Neural cell (in vitro differentiated cells): ENCODE data around the gene LZTR1. TPM values are rescaled to one million over a fixed set of nuclear protein-coding genes. Genes with fewer than 3 reads are reported as not detected.

Source experiments
- H2AFZ ChIP-seq: fragments of 200-600, 300-800 bp; sonication (generic), shearing (Covaris generic); 2 replicates; pipeline ENCODE4 v1.6.0; 2014; ENCODE audit warnings: low read depth, mild to moderate bottlenecking, antibody characterized with exemption, low read length, moderate library complexity
- H3F3A ChIP-seq: fragments of 200-600 bp; shearing (Covaris generic); 2 replicates; pipeline ENCODE4 v1.6.1; 2016; ENCODE audit warnings: mild to moderate bottlenecking, moderate library complexity, mixed read lengths, antibody characterized with exemption, low read length; ENCODE audit not compliant: insufficient read depth, poor library complexity, severe bottlenecking
- H3K27ac ChIP-seq: fragments of 200-600, 300-800 bp; sonication (generic), shearing (Covaris generic); 2 replicates; pipeline ENCODE4 v1.5.1; 2014; ENCODE audit warnings: mild to moderate bottlenecking, low read length, moderate library complexity
- H3K27me3 ChIP-seq: fragments of 300-800, 200-600 bp; sonication (generic), shearing (Covaris generic); 2 replicates; pipeline ENCODE4 v1.6.0; 2014; ENCODE audit warnings: mild to moderate bottlenecking, low read depth, low read length, moderate library complexity; ENCODE audit not compliant: insufficient read depth
- H3K36me3 ChIP-seq: fragments of 300-800, 200-600 bp; sonication (generic), shearing (Covaris generic); 2 replicates; pipeline ENCODE4 v1.5.1; 2014; ENCODE audit warnings: mild to moderate bottlenecking, antibody characterized with exemption, low read length, moderate library complexity; ENCODE audit not compliant: insufficient read depth
- H3K4me2 ChIP-seq: fragments of 300-800, 200-600 bp; sonication (generic), shearing (Covaris generic); 2 replicates; pipeline ENCODE4 v1.6.0; 2014; ENCODE audit warnings: mild to moderate bottlenecking, low read length
- H3K4me3 ChIP-seq: fragments of 300-800, 200-600 bp; sonication (generic), shearing (Covaris generic); 2 replicates; pipeline ENCODE4 v1.5.1; 2014; ENCODE audit warnings: mild to moderate bottlenecking, low read length, moderate library complexity
- H3K79me2 ChIP-seq: fragments of 200-600 bp; shearing (Covaris generic); replicated peaks from 2 replicates; pipeline ENCODE4 v1.6.0; 2014; ENCODE audit warnings: mild to moderate bottlenecking, low read length, moderate library complexity; ENCODE audit not compliant: insufficient read depth
- H3K9ac ChIP-seq: fragments of 300-800, 200-600 bp; sonication (generic), shearing (Covaris generic); 2 replicates; pipeline ENCODE4 v1.6.1; 2016; ENCODE audit warnings: mild to moderate bottlenecking, low read length, mixed read lengths
- H3K9me2 ChIP-seq: fragments of 200-600 bp; shearing (Covaris generic); 2 replicates; pipeline ENCODE4 v1.6.1; 2016; ENCODE audit warnings: mild to moderate bottlenecking, low read length, mixed read lengths; ENCODE audit not compliant: insufficient read depth
- H3K9me3 ChIP-seq: fragments of 200-600, 300-800 bp; sonication (generic), shearing (Covaris generic); 2 replicates; pipeline ENCODE4 v1.6.1; 2016; ENCODE audit warnings: mild to moderate bottlenecking, mixed run types, low read length, moderate library complexity, mixed read lengths
- H4K20me1 ChIP-seq: fragments of 200-600 bp; shearing (Covaris generic); 2 replicates; pipeline ENCODE4 v1.6.1; 2016; ENCODE audit warnings: mild to moderate bottlenecking, mixed run types; ENCODE audit not compliant: insufficient read depth
- CTCF ChIP-seq: fragments of 450-650 bp; IDR thresholded peaks from 2 replicates; pipeline ENCODE4 v1.5.1; 2014; ENCODE audit warnings: antibody characterized with exemption, mild to moderate bottlenecking, moderate library complexity; ENCODE audit not compliant: poor library complexity, severe bottlenecking
- EP300 ChIP-seq: fragments of 450-650 bp; conservative IDR thresholded peaks from 2 replicates; pipeline ENCODE4 v1.6.1; 2014; ENCODE audit warnings: antibody characterized with exemption, mild to moderate bottlenecking, moderate library complexity; ENCODE audit not compliant: poor library complexity, severe bottlenecking
- EZH2 ChIP-seq: fragments of 200-600, 300-800 bp; shearing (Covaris generic), sonication (generic); IDR thresholded peaks from 2 replicates; pipeline ENCODE4 v1.6.1; 2014; ENCODE audit warnings: antibody characterized with exemption, low read length, borderline replicate concordance, mild to moderate bottlenecking; ENCODE audit not compliant: insufficient read depth, poor library complexity, severe bottlenecking
- MXI1 ChIP-seq: fragments of 450-650 bp; conservative IDR thresholded peaks from 2 replicates; pipeline ENCODE4 v1.6.1; 2014; ENCODE audit warnings: antibody characterized with exemption, mild to moderate bottlenecking; ENCODE audit not compliant: poor library complexity, severe bottlenecking
- POLR2AphosphoS5 ChIP-seq: IDR thresholded peaks from 2 replicates; pipeline ENCODE4 v1.6.1; 2012
- RAD21 ChIP-seq: fragments of 450-650 bp; conservative IDR thresholded peaks from 2 replicates; pipeline ENCODE4 v1.6.1; 2014; ENCODE audit warnings: antibody characterized with exemption, mild to moderate bottlenecking, moderate library complexity
- REST ChIP-seq: IDR thresholded peaks from 2 replicates; pipeline ENCODE4 v1.6.1; 2012; ENCODE audit warnings: borderline replicate concordance
- SMC3 ChIP-seq: fragments of 450-650 bp; conservative IDR thresholded peaks from 2 replicates; pipeline ENCODE4 v1.6.1; 2014; ENCODE audit warnings: antibody characterized with exemption, mild to moderate bottlenecking, moderate library complexity; ENCODE audit not compliant: poor library complexity
- TAF1 ChIP-seq: IDR thresholded peaks from 2 replicates; pipeline ENCODE4 v1.6.1; 2012; ENCODE audit warnings: low read depth
- polyA plus RNA-seq: library from polyadenylated mRNA; depleted of rRNA; stranded (reverse); fragments of >200 nt; gene quantifications from 2 replicates; pipeline ENCODE4 v1.2.3, GENCODE V29; 2014

LZTR1 gene
- polyA plus RNA-seq, 1 donor from 2014 or later, result 114 TPM

DNA sequence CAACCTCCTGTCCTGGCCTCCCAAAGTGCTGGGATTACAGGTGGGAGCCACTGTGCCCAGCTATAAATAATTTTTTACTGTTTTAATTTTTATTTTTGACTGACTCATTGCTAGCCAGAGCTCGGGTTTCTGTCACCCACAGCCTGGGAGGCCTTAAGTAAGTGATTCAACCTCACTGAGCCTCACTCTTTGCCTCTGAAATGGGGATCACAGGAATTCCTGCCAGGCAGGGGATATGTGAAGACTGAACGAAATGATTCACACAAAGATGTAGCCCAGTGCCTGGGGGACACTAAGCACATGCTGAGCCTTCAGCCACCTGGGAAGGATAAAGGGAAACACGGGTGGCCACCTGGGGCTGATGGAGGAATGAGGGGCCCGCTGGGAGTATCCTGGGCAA, 59.8 kb downstream of the LZTR1 start:
- no peaks in the 10 kb centered on the region for H3K9me2 ChIP-seq
- TF ChIP-seq MXI1 (no peak), POLR2AphosphoS5 (no peak), SMC3 (no peak), RAD21 (no peak), EZH2 (no peak), REST (no peak), CTCF (no peak), EP300 (no peak), TAF1 (no peak)

DNA sequence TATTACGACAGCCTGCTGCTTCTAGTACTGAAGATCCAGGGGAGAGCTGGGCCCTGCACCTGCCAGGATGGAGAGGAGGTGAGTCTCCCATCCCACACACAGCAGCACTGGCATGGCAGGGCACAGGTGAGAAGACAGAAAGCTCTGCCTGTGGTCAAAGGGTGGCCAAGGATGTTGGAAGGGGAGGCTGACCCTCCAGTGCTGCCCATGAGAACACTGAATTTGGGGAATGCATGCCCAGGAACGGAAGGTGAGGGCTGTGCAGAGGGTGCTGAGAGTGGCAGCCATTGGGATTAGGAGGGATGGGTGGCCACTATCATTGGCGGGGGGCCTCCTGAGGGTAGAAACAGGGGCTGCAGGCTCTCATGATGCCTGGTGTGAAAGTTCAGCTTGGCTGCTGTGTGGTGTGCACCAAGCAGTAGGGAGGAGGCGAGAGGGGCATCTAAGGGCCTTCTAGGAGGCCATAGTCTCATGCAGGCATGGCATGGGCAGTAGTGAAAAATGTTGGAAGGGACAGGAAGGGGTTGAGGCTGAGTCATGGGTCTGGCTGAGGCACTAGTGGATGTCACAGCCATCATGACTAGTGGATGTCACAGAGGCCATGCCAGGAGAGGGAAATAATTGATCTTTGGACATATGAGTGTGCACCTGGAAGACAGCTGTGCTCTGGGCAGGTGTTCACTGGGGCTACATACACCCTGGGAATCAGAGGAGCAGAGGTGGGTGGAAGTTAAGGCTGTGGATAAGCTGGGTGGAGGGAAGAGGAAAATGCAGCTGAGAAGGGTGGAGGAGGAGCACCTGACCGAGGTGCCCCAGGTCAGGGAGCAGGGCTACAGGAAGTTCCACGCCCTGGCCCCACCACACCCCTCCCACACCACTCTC, 61.1 kb downstream of the LZTR1 start:
- Histone ChIP-seq H3K36me3 (no peaks in the 10 kb centered on the region), H3K9me3 (no peaks in the 10 kb centered on the region), H3K9ac (no peak overlapping the region), H3K79me2 (no peaks in the 10 kb centered on the region), H3F3A (no peaks in the 10 kb centered on the region), H3K4me3 (no peak overlapping the region), H4K20me1 (no peaks in the 10 kb centered on the region), H3K27ac (peak overlapping the region; percentile 16), H3K27me3 (no peaks in the 10 kb centered on the region), H2AFZ (no peak overlapping the region), H3K4me2 (no peak overlapping the region), H3K9me2 (no peaks in the 10 kb centered on the region)
- TF ChIP-seq EP300 (no peak), REST (no peak), EZH2 (no peak), RAD21 (no peak), CTCF (no peak), POLR2AphosphoS5 (no peak), MXI1 (no peak), SMC3 (no peak), TAF1 (no peak)

More for the DNA sequence above, 59.8 kb downstream of the LZTR1 start:
- Histone ChIP-seq H3K79me2 (no peaks in the 10 kb centered on the region), H4K20me1 (no peaks in the 10 kb centered on the region), H3K9ac (no peak overlapping the region), H3K36me3 (no peaks in the 10 kb centered on the region), H3K27me3 (no peaks in the 10 kb centered on the region), H3K4me2 (no peak overlapping the region), H3K27ac (no peak overlapping the region), H3F3A (no peaks in the 10 kb centered on the region), H3K9me3 (no peaks in the 10 kb centered on the region), H3K4me3 (no peak overlapping the region), H2AFZ (no peak overlapping the region)
